Lower lobe of right lung (tissue), 2 donors: Measurements from ENCODE around the gene THEMIS. TPM values are rescaled to one million over a fixed set of nuclear protein-coding genes. Genes with fewer than 3 reads are reported as not detected.

Source experiments
- ATAC-seq, 2 donors: fragments of 200-7000 bp; cut with Tn5 transposase; one replicate each; pipeline ENCODE4 v1.9.1; 2020 to 2022; ENCODE audit warnings: mild to moderate bottlenecking in 2 of 2, moderate library complexity in 2 of 2
- DNase-seq: peaks from one replicate; pipeline ENCODE4 v3.0.0-alpha.2; 2020
- H3K27ac ChIP-seq: fragments of 200-600 bp; one replicate; pipeline ENCODE4 v1.8.0; 2022
- H3K27me3 ChIP-seq: fragments of 200-600 bp; one replicate; pipeline ENCODE4 v1.8.0; 2022; ENCODE audit warnings: low read depth
- H3K36me3 ChIP-seq: fragments of 200-600 bp; one replicate; pipeline ENCODE4 v1.8.0; 2022; ENCODE audit warnings: mild to moderate bottlenecking
- H3K4me1 ChIP-seq: fragments of 200-600 bp; one replicate; pipeline ENCODE4 v1.8.0; 2022
- H3K4me3 ChIP-seq: fragments of 200-600 bp; one replicate; pipeline ENCODE4 v1.8.0; 2022; ENCODE audit warnings: mild to moderate bottlenecking
- H3K9me3 ChIP-seq: fragments of 200-600 bp; one replicate; pipeline ENCODE4 v1.8.0; 2022
- intact Hi-C: fragments of 100-400 bp; cut with DNase I; formaldehyde crosslinking; loops from one replicate; pipeline ENCODE4 v1.11.0; 2022
- total RNA-seq: library from RNA; stranded (reverse); fragmentation: NEBNext Ultra II Directional; extraction: Animal tissue kit (Norgen Biotek cat#: 25700); gene quantifications from one replicate; pipeline ENCODE4 v1.2.1, GENCODE V29; 2021
- TF ChIP-seq, protein P1 (sequence below): fragments of 200-600 bp; IDR thresholded peaks from one replicate; pipeline ENCODE4 v1.8.0; 2022; ENCODE audit warnings: antibody characterized with exemption, mild to moderate bottlenecking
- donor health status: DM: no; HTN: yes; CAD: no; lungs with severe emphysema.

THEMIS gene
- total RNA-seq, 1 donor from 2014 or later: 1.8 TPM

DNA sequence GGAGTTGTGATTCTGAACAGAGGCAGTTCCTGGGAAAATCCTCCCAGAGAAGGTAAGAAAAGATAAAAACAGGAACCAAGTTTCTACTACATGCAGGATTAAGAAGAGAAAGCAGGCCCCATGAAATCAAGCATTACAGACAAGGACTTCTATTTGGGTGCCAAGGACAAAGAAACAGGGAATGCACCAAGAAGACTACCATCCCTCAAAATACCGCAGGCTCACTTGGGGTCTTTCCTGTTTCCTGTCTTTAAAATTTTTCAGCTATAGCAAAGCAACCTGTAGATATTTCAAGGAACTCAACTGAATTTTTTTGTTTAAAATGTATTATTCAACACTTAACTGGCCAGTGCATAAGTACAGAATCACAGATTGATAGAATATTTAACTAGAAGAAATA lies 107.5 kb downstream of the THEMIS start:
- Histone ChIP-seq H3K27me3 (no peaks in the 10 kb centered on the region), H3K27ac (no peak overlapping the region), H3K4me3 (no peak overlapping the region), H3K9me3 (no peaks in the 10 kb centered on the region), H3K4me1 (no peaks in the 10 kb centered on the region), H3K36me3 (no peaks in the 10 kb centered on the region)
- DNase-seq: no peak
- intact Hi-C loops: no loop called here
- TF ChIP-seq, protein P1, sequence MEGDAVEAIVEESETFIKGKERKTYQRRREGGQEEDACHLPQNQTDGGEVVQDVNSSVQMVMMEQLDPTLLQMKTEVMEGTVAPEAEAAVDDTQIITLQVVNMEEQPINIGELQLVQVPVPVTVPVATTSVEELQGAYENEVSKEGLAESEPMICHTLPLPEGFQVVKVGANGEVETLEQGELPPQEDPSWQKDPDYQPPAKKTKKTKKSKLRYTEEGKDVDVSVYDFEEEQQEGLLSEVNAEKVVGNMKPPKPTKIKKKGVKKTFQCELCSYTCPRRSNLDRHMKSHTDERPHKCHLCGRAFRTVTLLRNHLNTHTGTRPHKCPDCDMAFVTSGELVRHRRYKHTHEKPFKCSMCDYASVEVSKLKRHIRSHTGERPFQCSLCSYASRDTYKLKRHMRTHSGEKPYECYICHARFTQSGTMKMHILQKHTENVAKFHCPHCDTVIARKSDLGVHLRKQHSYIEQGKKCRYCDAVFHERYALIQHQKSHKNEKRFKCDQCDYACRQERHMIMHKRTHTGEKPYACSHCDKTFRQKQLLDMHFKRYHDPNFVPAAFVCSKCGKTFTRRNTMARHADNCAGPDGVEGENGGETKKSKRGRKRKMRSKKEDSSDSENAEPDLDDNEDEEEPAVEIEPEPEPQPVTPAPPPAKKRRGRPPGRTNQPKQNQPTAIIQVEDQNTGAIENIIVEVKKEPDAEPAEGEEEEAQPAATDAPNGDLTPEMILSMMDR: no peak
- ATAC-seq: no peak

DNA sequence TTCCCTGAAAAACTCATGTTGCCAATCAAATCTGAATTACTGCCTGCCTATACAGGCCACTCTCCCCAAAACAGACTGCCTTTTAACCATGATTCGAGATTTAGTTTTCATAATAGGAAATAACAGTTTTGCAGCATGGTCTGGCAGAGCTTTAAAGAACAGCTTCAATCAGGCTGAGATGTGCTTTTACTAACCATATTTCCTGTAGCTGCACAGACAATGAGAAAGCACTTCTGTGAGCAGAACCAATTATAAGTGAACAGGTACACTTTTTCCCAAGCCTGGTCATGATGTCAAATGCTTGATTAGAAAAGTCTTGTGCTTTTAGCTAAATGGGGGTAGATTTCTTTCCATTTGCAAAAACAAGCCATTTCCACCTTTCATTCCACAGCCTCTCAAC lies 108.2 kb downstream of the THEMIS start:
- no peak overlapping the region for H3K27ac ChIP-seq
- no peaks in the 10 kb centered on the region for H3K27me3 ChIP-seq
- DNase-seq (no peak), ATAC-seq (no peak)
- H3K36me3 ChIP-seq: no peaks in the 10 kb centered on the region
- TF ChIP-seq, protein P1: no peak
- H3K4me3 ChIP-seq: no peak overlapping the region
- H3K4me1 ChIP-seq: no peaks in the 10 kb centered on the region
- intact Hi-C loops: no loop called here
- no peaks in the 10 kb centered on the region for H3K9me3 ChIP-seq

DNA sequence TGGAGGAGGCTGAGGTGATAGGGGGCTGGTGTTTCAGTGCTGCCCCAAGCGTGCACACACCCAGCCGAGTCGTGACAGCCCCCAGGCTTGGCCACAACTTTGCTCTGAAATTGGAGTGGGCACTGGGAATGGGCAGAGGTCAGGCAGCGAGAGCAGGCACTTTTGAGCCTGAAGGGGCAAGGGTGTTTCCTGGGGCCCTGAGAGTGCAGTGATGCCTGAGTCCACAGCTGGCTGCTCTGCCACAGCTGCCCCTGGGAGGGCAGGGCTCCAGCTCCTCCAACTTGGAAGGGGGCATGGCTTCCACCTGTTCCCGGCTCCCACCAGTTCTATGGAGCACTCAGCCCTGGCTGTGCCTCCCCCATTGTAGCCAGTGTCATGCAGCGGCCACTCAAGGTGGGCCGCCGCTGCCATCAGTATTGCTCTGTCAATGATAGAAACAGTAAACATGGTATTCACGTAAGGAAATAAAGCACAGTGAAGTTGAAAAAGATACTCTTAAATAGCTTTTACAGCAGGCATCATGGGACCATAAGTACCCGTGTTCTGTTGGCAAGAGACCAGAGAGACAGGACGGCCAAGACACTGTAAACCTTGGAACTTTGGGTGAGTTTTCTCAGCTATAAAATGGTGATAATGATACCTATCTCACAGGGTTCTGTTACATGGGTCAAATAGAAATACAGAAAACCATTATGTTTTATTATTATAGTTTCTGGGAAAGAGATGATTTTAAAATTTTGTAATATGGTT lies 108.9 kb downstream of the THEMIS start:
- Histone ChIP-seq H3K9me3 (no peaks in the 10 kb centered on the region), H3K27ac (no peak overlapping the region), H3K4me3 (no peak overlapping the region), H3K36me3 (no peaks in the 10 kb centered on the region), H3K27me3 (no peaks in the 10 kb centered on the region), H3K4me1 (no peaks in the 10 kb centered on the region)
- intact Hi-C loops: no loop called here
- TF ChIP-seq, protein P1: no peak
- DNase-seq: no peak
- peak in 1 of 2 donors; percentile 23 for ATAC-seq

DNA sequence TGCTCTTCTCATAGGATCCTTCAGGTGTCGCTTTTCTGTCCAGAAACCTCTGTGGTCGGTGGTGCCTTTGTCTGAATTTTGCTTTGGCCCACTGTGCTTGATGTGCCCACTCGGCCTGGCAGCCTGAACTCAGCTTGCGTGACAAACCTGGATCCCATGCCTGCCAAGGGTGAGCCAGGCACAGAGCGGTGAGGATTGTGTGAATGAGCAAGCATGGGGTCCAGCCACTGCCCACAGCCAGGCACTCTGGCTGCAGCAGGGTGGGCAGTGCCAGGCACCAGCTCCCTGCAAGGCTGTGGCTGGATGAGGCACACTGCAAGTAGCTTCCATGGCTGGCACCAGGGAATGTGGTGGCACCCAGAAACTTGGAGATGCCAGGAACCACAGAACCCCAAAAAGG lies 110.3 kb downstream of the THEMIS start:
- Histone ChIP-seq H3K36me3 (no peaks in the 10 kb centered on the region), H3K27me3 (no peaks in the 10 kb centered on the region), H3K27ac (no peak overlapping the region), H3K9me3 (no peaks in the 10 kb centered on the region), H3K4me1 (no peaks in the 10 kb centered on the region), H3K4me3 (no peak overlapping the region)
- TF ChIP-seq, protein P1: no peak
- no peak for DNase-seq
- intact Hi-C loops: no loop called here
- peak in 1 of 2 donors; percentile 35 for ATAC-seq

DNA sequence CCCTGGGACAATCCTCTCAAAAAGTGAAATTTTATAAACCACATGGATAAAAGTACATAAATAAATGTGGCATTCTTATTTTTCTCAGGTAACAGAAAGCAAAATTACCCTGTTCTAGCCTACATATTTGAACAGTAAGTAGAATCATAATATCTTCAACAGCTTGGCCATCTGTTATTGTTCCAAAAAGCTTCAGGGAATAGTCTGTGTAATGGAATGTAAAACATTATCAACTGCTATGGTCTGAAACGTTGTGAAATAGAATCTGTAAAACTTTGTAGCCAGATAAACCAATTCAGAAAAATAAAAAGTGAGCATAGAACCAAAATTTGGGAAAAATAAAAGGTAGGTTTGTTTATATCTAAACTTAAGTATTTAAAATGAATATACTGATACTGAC lies 114.7 kb downstream of the THEMIS start:
- intact Hi-C loops: no loop called here
- no peaks in the 10 kb centered on the region for H3K36me3 ChIP-seq
- no peaks in the 10 kb centered on the region for H3K9me3 ChIP-seq
- H3K4me1 ChIP-seq: no peaks in the 10 kb centered on the region
- H3K4me3 ChIP-seq: no peak overlapping the region
- H3K27ac ChIP-seq: no peak overlapping the region
- H3K27me3 ChIP-seq: no peaks in the 10 kb centered on the region
- TF ChIP-seq, protein P1: no peak
- ATAC-seq: no peak
- DNase-seq: no peak
